ENCODE results near the gene ZMYND8.

Gene ZMYND8

GRCh38 chr20:47345214-47345613 lies 11.3 kb downstream of the ZMYND8 start:
- no peak for FAIRE-seq
- TF ChIP-seq CTCF (IDR thresholded peaks at IDR 0.05; ENCODE audit: insufficient read depth, missing control alignments): no peak
- no peak for DNase-seq (ENCODE audit: insufficient read length, low spot score)

GRCh38 chr20:47343007-47343472 lies 13.5 kb downstream of the ZMYND8 start:
- TF ChIP-seq CTCF (IDR thresholded peaks at IDR 0.05; ENCODE audit: insufficient read depth, missing control alignments): no peak
- DNase-seq (ENCODE audit: insufficient read length, low spot score) (no peak), FAIRE-seq (no peak)

- TF ChIP-seq CTCF (IDR thresholded peaks at IDR 0.05; ENCODE audit: insufficient read depth, missing control alignments): no peak
- no peak for DNase-seq (ENCODE audit: insufficient read length, low spot score)
These were observed 18.3 kb downstream of the ZMYND8 start for GRCh38 chr20:47338131-47338628.

GRCh38 chr20:47337413-47337812 lies 19.1 kb downstream of the ZMYND8 start:
- DNase-seq (ENCODE audit: insufficient read length, low spot score) (no peak), FAIRE-seq (no peak)
- no peak for TF ChIP-seq CTCF (IDR thresholded peaks at IDR 0.05; ENCODE audit: insufficient read depth, missing control alignments)

More at GRCh38 chr20:47338131-47338628, 18.3 kb downstream of the ZMYND8 start:
- FAIRE-seq: no peak

GRCh38 chr20:47336129-47336754 lies 20.3 kb downstream of the ZMYND8 start:
- FAIRE-seq: no peak
- DNase-seq (ENCODE audit: insufficient read length, low spot score): no peak
- no peak for TF ChIP-seq CTCF (IDR thresholded peaks at IDR 0.05; ENCODE audit: insufficient read depth, missing control alignments)

- DNase-seq (ENCODE audit: insufficient read length, low spot score) (no peak), FAIRE-seq (no peak)
- no peak for TF ChIP-seq CTCF (IDR thresholded peaks at IDR 0.05; ENCODE audit: insufficient read depth, missing control alignments)
These were observed 21.0 kb downstream of the ZMYND8 start for GRCh38 chr20:47335251-47336128.
